Spleen (tissue), 13 donors: Measurements from ENCODE around the gene FBXO11. TPM values are rescaled to one million over a fixed set of nuclear protein-coding genes. Genes with fewer than 3 reads are reported as not detected.

Experiments
- DNase-seq: peaks from one replicate; pipeline ENCODE4 v3.0.0-alpha.2; 2020
- H3K27ac ChIP-seq, 8 donors: fragments of 200-600 bp; sonication (generic) in 7 of 8; 1 replicate in 4 of 8; 2 replicates in 4 of 8; pipeline versions ENCODE4 v1.5.0 to v1.8.0; 2016 to 2021; ENCODE audit warnings: inconsistent platforms in 4 of 8, mild to moderate bottlenecking in 4 of 8, moderate library complexity in 1 of 8
- H3K27me3 ChIP-seq, 7 donors: fragments of 200-600 bp; sonication (generic) in 6 of 7; replicated peaks in 1 of 7; 1 replicate in 4 of 7; 2 replicates in 3 of 7; pipeline versions ENCODE4 v1.5.0 to v1.8.0; 2016 to 2021; ENCODE audit warnings: inconsistent platforms in 3 of 7, mild to moderate bottlenecking in 1 of 7
- H3K36me3 ChIP-seq, 6 donors: fragments of 200-600 bp; sonication (generic) in 5 of 6; 1 replicate in 4 of 6; 2 replicates in 2 of 6; pipeline versions ENCODE4 v1.5.0 to v1.8.0; 2016 to 2021; ENCODE audit warnings: inconsistent platforms in 2 of 6
- H3K4me1 ChIP-seq, 6 donors: fragments of 200-600 bp; sonication (generic) in 5 of 6; 1 replicate in 3 of 6; 2 replicates in 3 of 6; pipeline versions ENCODE4 v1.5.0 to v1.8.0; 2016 to 2021; ENCODE audit warnings: inconsistent platforms in 3 of 6
- H3K4me3 ChIP-seq, 8 donors: fragments of 200-600 bp; sonication (generic) in 7 of 8; 1 replicate in 4 of 8; 2 replicates in 4 of 8; pipeline versions ENCODE4 v1.5.0 to v1.8.0; 2016 to 2021; ENCODE audit warnings: inconsistent platforms in 4 of 8, mild to moderate bottlenecking in 4 of 8, moderate library complexity in 2 of 8
- H3K9me3 ChIP-seq, 8 donors: fragments of 200-600 bp; sonication (generic) in 7 of 8; 1 replicate in 4 of 8; 2 replicates in 4 of 8; pipeline versions ENCODE4 v1.5.0 to v1.8.0; 2016 to 2021; ENCODE audit warnings: inconsistent platforms in 4 of 8
- CTCF ChIP-seq, 11 experiments: fragments of 200-600 bp in 7 of 11; fragments of 450-650 bp in 4 of 11; sonication (generic) in 4 of 11; IDR thresholded peaks in 8 of 11; conservative IDR thresholded peaks in 3 of 11; 1 replicate in 7 of 11; 2 replicates in 4 of 11; pipeline versions ENCODE4 v1.4.0 to v1.8.0; 2016 to 2021; ENCODE audit warnings: antibody characterized with exemption in 11 of 11, inconsistent platforms in 4 of 11, mild to moderate bottlenecking in 1 of 11
- POLR2A ChIP-seq, 3 donors: fragments of 450-650 bp; IDR thresholded peaks; one replicate each; pipeline ENCODE4 v1.5.1; 2017; ENCODE audit warnings: antibody characterized with exemption in 3 of 3, mild to moderate bottlenecking in 1 of 3
- POLR2AphosphoS5 ChIP-seq, 3 donors: sonication (generic); formaldehyde crosslinking; IDR thresholded peaks; one replicate each; pipeline ENCODE4 v1.5.1; 2017; ENCODE audit warnings: antibody characterized with exemption in 3 of 3
- WGBS, 5 donors: extraction: QIAGEN DNeasy Blood & Tissue Kit in 3 of 5; methylation state at CpG; one replicate each; pipeline versions ENCODE4 v1.1.5 to v1.1.7; 2013 to 2018; 5-methylcytosine and 5-hydroxymethylcytosine counted together
- intact Hi-C: fragments of 100-400 bp; cut with DNase I; formaldehyde crosslinking; loops from one replicate; pipeline ENCODE4 v1.15.0; 2023; ENCODE audit warnings: low total_unique reads
- long read RNA-seq, 2 donors: transcript quantifications; one replicate each; lab custom pipeline, GENCODE V29; 2026
- polyA plus RNA-seq, 3 donors: library from polyadenylated mRNA; stranded (reverse); fragments of 200-250 nt; gene quantifications; one replicate each; pipeline ENCODE4 v1.2.1, GENCODE V29; 2013
- total RNA-seq, 7 donors: library from RNA; depleted of rRNA in 3 of 7; stranded (reverse); fragments of >200 nt in 3 of 7; fragmentation: NEBNext Ultra II Directional in 4 of 7; extraction: Animal tissue kit (Norgen Biotek cat#: 25700) in 4 of 7; gene quantifications; one replicate each; pipeline versions ENCODE4 v1.1.0 to v1.2.1, GENCODE V29; 2016 to 2021
- donor health status: healthy with polysubstance abuse.
- donor health status: DM: no; HTN: no; CAD: no; lungs with moderate emphysema.
- donor health status: DM: no; HTN: no; CAD: no.
- donor health status: Bipolar disorder and iron deficiency.
- donor health status: healthy.
- donor health status: DM: no; HTN: no; CAD: no.
- donor health status: DM: yes; HTN: yes; CAD: no.

The FBXO11 gene
- 10 to 100 TPM; 64.8 to 91.3 (median 78.5) TPM for total RNA-seq
- 10 to 100 TPM; 23.9 to 35.6 (median 27.8) TPM for polyA plus RNA-seq
- long read RNA-seq, donor 1, full-length matches to known transcripts: 1 of 1 reads
- long read RNA-seq, donor 1, partial matches to known transcripts: 0 of 1 reads
- long read RNA-seq, donor 1, other reads (novel, unspliced or antisense): 0 of 1 reads
- long read RNA-seq, donor 2, full-length matches to known transcripts: 5 of 84 reads
- long read RNA-seq, donor 2, partial matches to known transcripts: 79 of 84 reads
- long read RNA-seq, donor 2, other reads (novel, unspliced or antisense): 0 of 84 reads

GRCh38 chr2:47906157-47907038 lies at the start of gene FBXO11:
FBXO11 (minus strand) TSS chr2:47906498; CDS start chr2:47905720, 778 bp downstream.
- H3K9me3 ChIP-seq: no peaks in the 10 kb centered on the region
- H3K27ac ChIP-seq: peak within 1 kb of the TSS; percentile 94 to 100 (median 98)
- TF ChIP-seq POLR2A (IDR thresholded peaks at IDR 0.05): peak; percentile 82 to 86 (median 85)
- TF ChIP-seq CTCF (IDR thresholded peaks at IDR 0.05 in 8 of 11, conservative IDR thresholded peaks at IDR 0.05 in 3 of 11): peak in 10 of 11 experiments; percentile 25 to 76 (median 62)
- peak; percentile 96 to 98 (median 96) for TF ChIP-seq POLR2AphosphoS5 (IDR thresholded peaks at IDR 0.05)
- WGBS, 5 donors: 0 to 1% (median 1%) methylated on average over 35 to 45 of the region's 54 CpGs
- peak within 1 kb of the TSS; percentile 46 to 86 (median 78) for H3K4me3 ChIP-seq
- H3K36me3 ChIP-seq: no peaks in the 10 kb centered on the region
- H3K4me1 ChIP-seq: peaks cover 23 to 44% (median 37%) of the 10 kb centered on the region in 6 donors
- peak; percentile 98 for DNase-seq
- intact Hi-C loops: no loop called here
- no peaks in the 10 kb centered on the region for H3K27me3 ChIP-seq

GRCh38 chr2:47950340-47951301 lies 44.3 kb upstream of the FBXO11 start:
- no peak for DNase-seq
- intact Hi-C loops: no loop called here
- Histone ChIP-seq H3K4me3 (no peak overlapping the region), H3K27me3 (no peaks in the 10 kb centered on the region), H3K27ac (no peak overlapping the region), H3K36me3 (no peaks in the 10 kb centered on the region), H3K9me3 (no peaks in the 10 kb centered on the region), H3K4me1 (no peaks in the 10 kb centered on the region)
- no peak for TF ChIP-seq POLR2A (IDR thresholded peaks at IDR 0.05)
- 43 to 81% (median 52%) methylated on average over 1 to 2 of the region's 2 CpGs for WGBS, 5 donors

GRCh38 chr2:47946593-47946992 lies 40.3 kb upstream of the FBXO11 start:
- intact Hi-C loops: no loop called here
- H3K36me3 ChIP-seq: no peaks in the 10 kb centered on the region
- H3K9me3 ChIP-seq: no peaks in the 10 kb centered on the region
- no peak for DNase-seq
- H3K27me3 ChIP-seq: no peaks in the 10 kb centered on the region
- H3K4me1 ChIP-seq: no peaks in the 10 kb centered on the region
- no peak for TF ChIP-seq CTCF (IDR thresholded peaks at IDR 0.05 in 8 of 11, conservative IDR thresholded peaks at IDR 0.05 in 3 of 11)
- no peak for TF ChIP-seq POLR2AphosphoS5 (IDR thresholded peaks at IDR 0.05)
- TF ChIP-seq POLR2A (IDR thresholded peaks at IDR 0.05): no peak
- H3K4me3 ChIP-seq: no peak overlapping the region
- 88 to 95% (median 92%) methylated on average over 5 of the region's 5 CpGs for WGBS, 5 donors
- no peak overlapping the region for H3K27ac ChIP-seq

- H3K9me3 ChIP-seq: no peaks in the 10 kb centered on the region
- H3K36me3 ChIP-seq: no peaks in the 10 kb centered on the region
- intact Hi-C loops: no loop called here
- no peaks in the 10 kb centered on the region for H3K4me1 ChIP-seq
- H3K4me3 ChIP-seq: no peak overlapping the region
- WGBS, 5 donors: 78 to 90% (median 86%) methylated on average over 9 of the region's 9 CpGs
- TF ChIP-seq POLR2A (IDR thresholded peaks at IDR 0.05): no peak
- no peak for TF ChIP-seq CTCF (IDR thresholded peaks at IDR 0.05 in 8 of 11, conservative IDR thresholded peaks at IDR 0.05 in 3 of 11)
- TF ChIP-seq POLR2AphosphoS5 (IDR thresholded peaks at IDR 0.05): no peak
- DNase-seq: no peak
- no peaks in the 10 kb centered on the region for H3K27me3 ChIP-seq
- no peak overlapping the region for H3K27ac ChIP-seq
These were observed 38.9 kb upstream of the FBXO11 start for GRCh38 chr2:47945046-47945781.
